ENCODE results near the gene PHF2. TPM values are rescaled to one million over a fixed set of nuclear protein-coding genes. Genes with fewer than 3 reads are reported as not detected.
A peak's percentile ranks its signal among the peaks of the same experiment; 100 is the strongest.

Gene PHF2
- total and polyA plus RNA-seq, 9 of the 15 experiments (the other 6 are each of a cell fraction or from before 2014, with no cell fraction given), result 0.37 to 14.4 (median 8.1) TPM

DNA sequence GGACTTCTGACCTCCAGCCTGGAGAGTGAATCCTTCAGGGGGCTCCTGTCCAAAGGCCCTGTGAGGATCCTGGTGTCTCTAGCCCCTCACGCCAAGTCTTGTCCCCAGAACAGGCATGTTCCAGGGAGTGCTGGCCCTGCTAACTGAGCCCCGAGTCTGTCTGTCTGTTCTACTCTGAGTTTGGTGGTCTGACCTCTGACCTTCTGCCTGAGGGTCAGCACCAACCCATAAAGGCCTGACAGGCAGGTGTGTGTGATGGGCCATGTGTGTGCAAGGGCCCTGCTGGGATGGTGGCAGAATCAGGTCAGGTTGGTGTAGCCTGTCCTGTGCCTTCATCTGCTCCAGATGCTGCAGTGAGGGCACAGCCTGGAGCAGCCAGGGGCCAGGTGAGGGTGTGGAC is 46.3 kb downstream of the PHF2 start:
- ChIA-PET POLR2A (no interaction called here), CTCF (ENCODE audit: low intra/inter-chr PET ratio) (no interaction called here)
- no peak overlapping the region for H2AFZ ChIP-seq (ENCODE audit: low read depth, low read length)
- intact Hi-C loops (cut with micrococcal nuclease) (no loop called here), in situ Hi-C loops (cut with MboI) (no loop called here)
- peaks cover 3 to 21% of the 10 kb centered on the region in 2 experiments; a peak in 3 of 5 replicates for H3K4me1 ChIP-seq (replicated peaks in 1 of 2; ENCODE audit: control insufficient read depth in 2 of 2, insufficient read depth in 2 of 2, low read length in 2 of 2)
- no peak overlapping the region for H3K27ac ChIP-seq (ENCODE audit: extremely low read depth, low read depth, low read length)
- no TSS peak for BruUV-seq (replicated peaks)
- WGBS (ENCODE audit: insufficient coverage, low coverage, missing lambda C conversion rate), result 63% methylated on average over 2 of the region's 2 CpGs
- H3K4me2 ChIP-seq (ENCODE audit: insufficient read depth, low read length), result no peak overlapping the region
- no peaks in the 10 kb centered on the region for H3K27me3 ChIP-seq (ENCODE audit: control insufficient read depth in 2 of 2, insufficient read depth in 2 of 2, low read length in 2 of 2)
- H3K4me3 ChIP-seq, result no peak overlapping the region
- H4K20me1 ChIP-seq (replicated peaks; ENCODE audit: control insufficient read depth, insufficient read depth, low read length), result peaks cover 4% of the 10 kb centered on the region; the same call in 1 of the 2 replicates
- no peaks in the 10 kb centered on the region for H3K36me3 ChIP-seq (ENCODE audit: control insufficient read depth, insufficient read depth, low read length)
- peak overlapping the region in 1 of 2 experiments; percentile 68; a peak in 2 of 4 replicates for H3K9ac ChIP-seq (ENCODE audit: insufficient read depth in 1 of 2, low read depth in 2 of 2, low read length in 2 of 2)
- no peaks in the 10 kb centered on the region for H3K9me3 ChIP-seq (replicated peaks; ENCODE audit: control insufficient read depth, insufficient read depth, low read depth, low read length)
- ATAC-seq (no peak), FAIRE-seq (no peak), DNase-seq (ENCODE audit: extremely low read depth in 1 of 4, low spot score in 3 of 4) (no peak)
- H3K79me2 ChIP-seq (ENCODE audit: control insufficient read depth, insufficient read depth, low read length), result peaks cover 8% of the 10 kb centered on the region; the same call in 1 of the 3 replicates
- TF ChIP-seq SIRT6 (IDR thresholded peaks at IDR 0.05; ENCODE audit: low read depth, low read length) (no peak), ZNF766 (CRISPR knock-in tag; conservative IDR thresholded peaks at IDR 0.05) (no peak)
- no peaks in the 10 kb centered on the region for H3K9me1 ChIP-seq (ENCODE audit: control insufficient read depth, insufficient read depth, low read length)

DNA sequence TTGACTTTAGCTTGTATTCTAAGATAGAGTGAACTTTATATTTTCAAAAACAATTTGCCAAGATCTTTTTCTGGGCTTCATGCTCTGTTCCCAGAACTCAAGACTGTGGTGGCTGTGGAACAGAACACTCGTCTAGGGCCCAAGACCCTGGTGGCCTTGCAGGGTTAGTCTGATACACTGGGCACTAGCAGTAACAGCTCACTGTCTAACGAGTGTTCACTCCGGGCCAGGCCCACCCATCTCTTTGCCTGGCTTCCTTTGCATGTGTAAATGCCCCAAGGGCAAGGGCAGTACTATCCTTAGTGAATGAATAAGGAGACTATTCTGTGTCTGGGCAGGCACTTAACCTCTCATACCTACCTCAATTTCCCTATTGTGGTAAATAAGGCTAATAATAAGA is 47.4 kb downstream of the PHF2 start:
- in situ Hi-C loops (cut with MboI), result no loop called here
- BruUV-seq (replicated peaks), result no TSS peak
- FAIRE-seq, result no peak
- TF ChIP-seq ZNF445 (CRISPR knock-in tag; IDR thresholded peaks at IDR 0.05; ENCODE audit: low read depth) (no peak), ZNF224 (CRISPR knock-in tag; IDR thresholded peaks at IDR 0.05) (no peak), FOXJ2 (tag; IDR thresholded peaks at IDR 0.05) (no peak), SMC3 (conservative IDR thresholded peaks at IDR 0.05; ENCODE audit: insufficient read depth, low read depth, low read length) (no peak), DDX20 (tag; IDR thresholded peaks at IDR 0.05; ENCODE audit: low read depth) (no peak), TCF3 (CRISPR knock-in tag; IDR thresholded peaks at IDR 0.05) (no peak), SMAD4 (CRISPR knock-in tag; conservative IDR thresholded peaks at IDR 0.05) (no peak), RBBP5 (IDR thresholded peaks at IDR 0.05; ENCODE audit: borderline replicate concordance, insufficient read depth, low read length, poor library complexity, severe bottlenecking) (no peak), DPF2 (IDR thresholded peaks at IDR 0.05) (no peak), JUNB (CRISPR knock-in tag; conservative IDR thresholded peaks at IDR 0.05) (no peak), FOXP1 (CRISPR knock-in tag; IDR thresholded peaks at IDR 0.05) (no peak), KLF13 (tag; IDR thresholded peaks at IDR 0.05; ENCODE audit: borderline replicate concordance, low read depth) (no peak), ZNF282 (CRISPR knock-in tag; IDR thresholded peaks at IDR 0.05) (no peak), RUNX1 (IDR thresholded peaks at IDR 0.05; ENCODE audit: low read depth) (no peak)
- TF ChIP-seq, protein P1, sequence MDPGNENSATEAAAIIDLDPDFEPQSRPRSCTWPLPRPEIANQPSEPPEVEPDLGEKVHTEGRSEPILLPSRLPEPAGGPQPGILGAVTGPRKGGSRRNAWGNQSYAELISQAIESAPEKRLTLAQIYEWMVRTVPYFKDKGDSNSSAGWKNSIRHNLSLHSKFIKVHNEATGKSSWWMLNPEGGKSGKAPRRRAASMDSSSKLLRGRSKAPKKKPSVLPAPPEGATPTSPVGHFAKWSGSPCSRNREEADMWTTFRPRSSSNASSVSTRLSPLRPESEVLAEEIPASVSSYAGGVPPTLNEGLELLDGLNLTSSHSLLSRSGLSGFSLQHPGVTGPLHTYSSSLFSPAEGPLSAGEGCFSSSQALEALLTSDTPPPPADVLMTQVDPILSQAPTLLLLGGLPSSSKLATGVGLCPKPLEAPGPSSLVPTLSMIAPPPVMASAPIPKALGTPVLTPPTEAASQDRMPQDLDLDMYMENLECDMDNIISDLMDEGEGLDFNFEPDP (CRISPR knock-in tag; IDR thresholded peaks at IDR 0.05), result no peak

More for the DNA sequence above, 47.4 kb downstream of the PHF2 start:
- no peaks in the 10 kb centered on the region for H3K9me1 ChIP-seq (ENCODE audit: control insufficient read depth, insufficient read depth, low read length)
- H2AFZ ChIP-seq (ENCODE audit: low read depth, low read length), result no peak overlapping the region
- ATAC-seq, result no peak
- H3K9ac ChIP-seq (ENCODE audit: insufficient read depth in 1 of 2, low read depth in 2 of 2, low read length in 2 of 2), result no peak overlapping the region
- peaks cover 2% of the 10 kb centered on the region; the same call in 1 of the 2 replicates for H4K20me1 ChIP-seq (replicated peaks; ENCODE audit: control insufficient read depth, insufficient read depth, low read length)
- H3K36me3 ChIP-seq (ENCODE audit: control insufficient read depth, insufficient read depth, low read length), result no peaks in the 10 kb centered on the region
- no peak overlapping the region for H3K4me3 ChIP-seq
- no peak overlapping the region for H3K4me2 ChIP-seq (ENCODE audit: insufficient read depth, low read length)
- 39% methylated on average over 3 of the region's 3 CpGs for WGBS (ENCODE audit: insufficient coverage, low coverage, missing lambda C conversion rate)
- intact Hi-C loops (cut with micrococcal nuclease), result no loop called here
- ChIA-PET CTCF (ENCODE audit: low intra/inter-chr PET ratio) (no interaction called here), POLR2A (interaction anchor here (0.6 kb wide), 1 partner anchor 56 kb away, joined by 3 read pairs; no protein-coding TSS in a partner anchor)
- H3K79me2 ChIP-seq (ENCODE audit: control insufficient read depth, insufficient read depth, low read length), result peaks cover 10% of the 10 kb centered on the region; the same call in 2 of the 3 replicates
- no peaks in the 10 kb centered on the region for H3K27me3 ChIP-seq (ENCODE audit: control insufficient read depth in 2 of 2, insufficient read depth in 2 of 2, low read length in 2 of 2)
- no peak for DNase-seq (ENCODE audit: extremely low read depth in 1 of 4, low spot score in 3 of 4)
- no peak overlapping the region for H3K27ac ChIP-seq (ENCODE audit: extremely low read depth, low read depth, low read length)
- H3K9me3 ChIP-seq (replicated peaks; ENCODE audit: control insufficient read depth, insufficient read depth, low read depth, low read length), result no peaks in the 10 kb centered on the region
- H3K4me1 ChIP-seq (replicated peaks in 1 of 2; ENCODE audit: control insufficient read depth in 2 of 2, insufficient read depth in 2 of 2, low read length in 2 of 2), result peaks cover 3 to 21% of the 10 kb centered on the region in 2 experiments; a peak in 3 of 5 replicates
